Measurements from ENCODE around the gene BTBD1.
"Not testable (repeated sequence)": the region's sequence is repeated elsewhere in the genome, so short reads cannot be mapped to it uniquely, and the experiment has no call there.

BTBD1 gene

DNA sequence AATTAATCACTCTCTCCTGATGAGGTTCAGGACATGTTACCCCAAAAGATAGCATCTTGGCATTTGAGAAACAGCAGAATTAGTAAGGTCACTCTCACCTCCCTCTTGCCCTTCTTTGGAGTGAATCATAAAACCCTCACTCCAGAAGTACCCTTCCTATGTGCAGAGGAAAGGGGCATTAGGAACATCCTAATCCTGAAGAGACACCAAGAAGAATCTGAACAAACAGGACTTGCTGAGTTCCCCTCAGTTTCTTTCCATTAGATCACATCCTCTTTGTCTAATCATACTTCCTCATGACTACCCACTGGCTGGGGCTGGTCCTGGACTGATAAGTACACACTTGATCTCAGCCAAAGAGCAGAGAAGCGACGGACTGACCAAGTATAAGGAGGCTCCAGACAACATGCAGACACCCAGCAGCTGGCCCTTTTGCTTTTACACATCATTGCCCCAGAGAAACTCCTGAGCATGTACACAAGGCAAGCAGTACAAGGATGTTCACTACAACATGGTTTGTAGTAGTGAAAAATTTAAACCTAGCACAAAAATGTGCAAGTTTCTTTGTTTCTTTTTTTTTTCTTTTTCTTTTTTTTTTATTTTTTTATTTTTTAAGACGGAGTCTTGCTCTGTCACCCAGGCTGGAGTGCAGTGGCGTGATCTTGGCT lies 25.4 kb upstream of the BTBD1 start:
- DNase-seq: no peak

DNA sequence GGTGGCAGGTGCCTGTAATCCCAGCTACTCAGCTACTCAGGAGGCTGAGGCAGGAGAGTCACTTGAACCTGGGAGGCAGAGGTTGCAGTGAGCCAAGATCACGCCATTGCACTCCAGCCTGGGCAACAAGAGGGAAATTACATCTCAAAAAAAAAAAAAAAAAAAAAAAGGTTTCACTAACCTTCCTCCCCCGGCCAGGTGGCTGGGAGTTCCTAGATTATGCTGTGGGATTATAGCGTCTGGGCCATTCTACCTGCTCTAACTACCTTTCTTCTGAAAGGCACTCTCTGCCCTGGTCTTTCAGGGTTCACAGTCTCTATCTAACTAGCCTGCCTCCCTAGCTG lies 24.9 kb upstream of the BTBD1 start:
- DNase-seq: not testable (repeated sequence)

DNA sequence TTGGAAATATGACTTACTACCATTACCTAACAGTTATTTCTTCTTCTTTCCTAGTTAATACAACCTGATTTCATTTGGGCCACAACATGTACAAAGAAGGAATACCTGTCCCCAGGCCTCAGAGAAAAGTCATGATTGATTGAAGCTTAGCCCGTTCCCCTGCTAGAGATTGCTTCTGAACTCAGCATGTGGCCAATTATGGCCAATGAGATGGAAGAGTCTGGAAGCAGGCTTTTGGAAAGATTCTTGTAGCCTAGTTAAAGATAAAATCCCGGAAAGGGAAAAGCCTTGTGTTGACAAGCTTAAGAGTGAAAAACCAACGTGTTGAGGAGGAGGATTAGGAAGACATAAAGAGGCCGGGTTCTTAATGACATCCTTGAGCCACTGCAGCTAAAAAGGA lies 23.4 kb upstream of the BTBD1 start:
- no peak for DNase-seq

DNA sequence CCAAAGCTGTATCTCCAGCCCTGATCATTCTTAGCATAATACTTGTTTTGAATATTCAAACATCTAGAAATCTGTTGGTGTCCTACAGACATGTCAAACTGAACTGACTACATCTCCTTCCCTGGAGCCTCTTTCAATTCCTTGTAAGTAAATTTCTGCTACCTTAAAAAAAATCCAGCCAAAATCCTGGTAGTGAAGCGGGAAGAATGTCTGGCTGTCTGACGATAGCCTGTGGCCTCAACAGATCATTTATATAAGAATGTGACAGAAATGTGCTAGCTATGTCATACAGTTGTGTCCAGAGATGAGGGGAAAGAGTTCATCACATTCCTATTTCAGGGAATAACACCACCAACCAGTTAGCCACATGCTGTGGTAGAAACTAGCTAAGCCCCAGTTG lies 21.8 kb upstream of the BTBD1 start:
- DNase-seq: no peak

DNA sequence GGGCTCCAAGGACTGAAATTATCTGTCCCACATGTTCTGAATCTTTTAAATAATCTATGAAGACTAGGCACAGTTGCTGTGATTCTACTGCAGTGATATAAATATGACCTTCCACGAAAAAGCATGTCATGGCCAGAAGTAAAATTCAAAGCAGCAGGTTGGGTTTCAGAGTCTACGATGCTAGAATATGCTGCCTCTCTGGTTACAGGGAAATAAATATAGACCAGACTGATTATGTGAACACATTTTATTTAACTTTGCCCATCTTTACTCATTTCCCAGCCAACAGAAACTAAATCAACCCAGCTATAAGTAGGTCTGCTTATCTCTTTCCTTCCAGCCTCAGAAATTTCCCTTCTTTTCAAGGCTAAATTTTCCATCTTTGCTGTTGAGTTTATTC lies 20.5 kb upstream of the BTBD1 start:
- DNase-seq: no peak

DNA sequence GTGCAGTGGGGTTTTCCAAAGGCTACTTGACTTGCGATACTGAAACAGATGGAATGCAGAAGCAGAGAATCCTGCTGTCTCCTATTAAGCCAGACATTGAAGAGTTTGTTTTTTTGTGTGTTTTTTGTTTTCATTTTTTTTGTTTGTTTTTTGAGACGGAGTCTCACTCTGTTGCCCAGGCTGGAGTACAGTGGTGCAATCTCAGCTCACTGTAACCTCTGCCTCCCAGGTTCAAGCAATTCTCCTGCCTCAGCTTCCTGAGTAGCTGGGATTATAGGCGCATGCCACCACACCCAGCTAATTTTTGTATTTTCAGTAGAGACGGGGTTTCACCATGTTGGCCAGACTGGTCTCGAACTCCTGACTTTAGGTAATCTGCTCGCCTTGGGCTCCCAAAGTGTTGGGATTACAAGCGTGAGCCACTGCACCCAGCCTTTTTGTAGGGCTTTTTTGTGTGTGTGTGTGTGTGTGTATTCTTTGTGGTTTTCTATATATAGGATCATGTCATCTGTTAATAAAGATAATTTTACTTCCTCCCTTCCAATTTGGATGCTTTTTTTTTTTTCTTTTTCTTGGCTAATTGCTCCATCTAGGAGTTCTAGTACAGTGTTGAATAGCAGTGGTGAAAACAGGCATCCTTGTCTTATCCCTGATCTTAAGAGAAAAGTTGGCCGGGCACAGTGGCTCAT lies 19.0 kb upstream of the BTBD1 start:
- DNase-seq: not testable (repeated sequence)

DNA sequence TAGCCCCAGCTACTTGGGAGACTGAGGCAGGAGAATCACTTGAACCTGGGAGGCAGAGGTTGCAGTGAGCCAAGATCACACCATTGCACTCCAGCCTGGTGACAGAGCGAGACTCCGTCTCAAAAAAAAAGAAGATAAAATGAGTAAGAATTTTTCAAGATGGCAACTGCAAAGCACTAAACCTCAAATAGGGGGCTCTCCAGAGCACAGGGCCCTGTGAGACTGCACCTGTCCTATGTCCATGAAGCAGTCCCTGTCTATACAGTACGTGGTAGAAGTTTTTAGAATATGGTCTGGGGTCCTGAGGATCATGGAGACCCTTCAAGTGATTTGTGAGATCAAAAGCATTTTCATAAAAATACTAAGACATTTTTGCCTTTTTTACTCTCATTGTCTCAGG lies 18.4 kb upstream of the BTBD1 start:
- not testable (repeated sequence) for DNase-seq

DNA sequence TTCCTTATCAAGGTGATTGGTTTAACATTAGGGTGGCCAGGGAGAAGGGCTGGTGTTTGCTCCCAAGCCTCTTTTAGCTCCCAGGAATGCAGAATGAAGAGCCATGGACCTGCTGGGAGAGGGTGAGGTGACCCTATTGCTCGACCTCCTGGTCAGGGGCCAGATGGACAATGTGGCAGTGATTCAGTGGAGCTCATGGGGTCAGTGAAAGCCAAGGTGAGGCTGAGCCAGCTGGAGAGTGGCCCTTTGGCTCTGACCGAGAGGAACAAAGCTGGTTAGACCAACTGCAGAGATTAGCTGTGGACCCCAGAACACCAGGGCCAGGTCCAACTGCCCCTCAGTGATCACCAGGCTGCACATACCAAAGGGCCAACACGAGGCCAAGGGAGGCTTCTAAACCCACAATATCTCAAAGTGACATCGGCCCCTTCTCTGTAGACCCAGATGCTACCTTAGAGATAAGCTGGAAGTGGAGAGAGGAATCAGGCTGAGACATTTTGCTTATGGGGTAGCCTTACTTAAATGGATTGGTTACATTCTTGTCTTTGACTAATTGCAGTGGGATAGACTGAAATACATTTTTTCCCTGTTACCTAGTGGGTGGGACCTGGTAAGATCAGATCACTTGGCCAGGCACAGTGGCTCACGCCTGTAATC lies 15.8 kb upstream of the BTBD1 start:
- no peak for DNase-seq

DNA sequence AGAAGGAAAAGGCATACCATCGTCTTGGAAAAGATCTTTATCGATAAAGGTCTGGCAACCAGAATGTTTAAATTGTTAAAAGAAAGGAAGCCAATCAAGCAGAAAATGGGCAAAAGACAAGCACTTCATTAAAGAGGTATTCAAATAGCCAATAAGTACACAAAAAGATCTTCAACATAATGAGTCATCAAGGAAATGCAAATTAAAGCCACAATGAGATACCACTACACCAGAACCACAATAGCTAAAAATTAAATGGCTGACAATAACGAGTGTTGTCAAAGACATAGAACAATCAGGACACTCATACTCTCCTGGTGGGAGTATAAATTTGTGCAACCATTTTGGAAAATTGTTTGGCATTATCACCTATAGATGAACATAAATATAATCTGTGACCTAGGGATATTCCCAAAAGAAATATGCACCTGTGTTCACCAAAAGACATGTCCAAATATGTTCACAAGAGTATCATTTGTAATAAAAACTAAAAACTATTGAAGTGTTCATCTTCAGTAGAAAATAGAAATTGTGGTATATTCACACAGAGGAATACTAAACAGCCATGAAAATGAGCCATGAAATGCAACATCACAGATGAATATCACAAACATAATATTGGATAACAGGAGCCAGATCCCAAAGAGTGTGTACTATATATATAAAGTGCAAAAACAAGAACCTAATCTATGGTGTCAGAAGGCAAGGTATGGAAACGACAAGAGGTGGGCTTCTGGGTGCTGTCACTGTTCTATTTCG lies 14.4 kb upstream of the BTBD1 start:
- no peak for DNase-seq

DNA sequence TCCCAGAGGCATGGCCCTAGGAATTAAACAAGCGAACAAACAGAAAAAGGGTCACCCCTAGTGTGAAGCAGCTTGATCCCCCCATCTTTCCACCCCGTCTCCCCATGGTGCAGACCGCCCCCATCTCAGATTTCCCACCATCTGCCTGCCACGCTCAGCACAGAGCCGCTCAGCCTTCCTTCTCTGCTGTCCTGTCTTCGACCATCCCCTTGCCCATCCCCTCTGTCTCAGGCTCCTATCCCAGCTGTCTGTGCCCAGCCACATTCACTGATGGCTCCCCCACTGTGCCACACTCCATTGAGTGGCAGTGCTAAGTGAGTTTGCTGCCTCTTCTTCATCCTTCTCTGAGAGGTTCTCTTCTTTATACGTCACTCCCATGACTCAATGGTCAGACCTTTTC lies 11.7 kb upstream of the BTBD1 start:
- no peak for DNase-seq

DNA sequence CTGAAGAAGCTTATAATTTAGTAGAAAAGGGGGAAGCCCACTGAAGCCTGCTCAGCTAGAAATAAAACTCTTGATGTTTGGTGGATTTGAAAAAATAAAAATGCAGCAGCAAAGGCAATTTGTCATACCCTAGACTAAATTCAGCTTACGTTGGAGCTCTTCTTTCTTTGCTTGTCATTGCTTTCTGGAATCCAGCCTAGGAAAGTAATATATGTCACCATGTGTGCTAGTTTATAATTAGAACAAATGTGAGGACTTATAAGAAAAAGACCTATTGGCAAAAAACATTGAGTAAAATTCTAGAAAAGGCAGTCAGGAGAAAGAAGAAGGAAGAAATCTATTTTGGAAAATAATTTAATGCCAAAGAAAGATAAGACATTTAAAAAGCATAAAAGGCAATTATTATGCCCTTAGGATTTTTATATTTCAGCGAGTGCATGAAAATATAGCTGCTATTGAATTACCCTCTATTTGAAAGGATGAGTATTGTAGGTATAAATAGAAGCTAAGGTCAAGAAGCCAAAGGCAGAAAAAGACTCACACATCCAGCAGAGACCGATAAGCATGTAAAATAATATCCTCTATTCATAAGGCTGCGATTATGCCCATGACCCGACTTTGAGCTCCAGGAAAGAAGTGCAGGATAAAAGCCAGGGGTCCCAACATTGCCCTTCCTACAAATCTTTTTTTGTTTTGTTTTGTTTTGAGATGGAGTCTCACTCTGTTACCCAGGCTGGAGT lies 10.6 kb upstream of the BTBD1 start:
- no peak for DNase-seq

DNA sequence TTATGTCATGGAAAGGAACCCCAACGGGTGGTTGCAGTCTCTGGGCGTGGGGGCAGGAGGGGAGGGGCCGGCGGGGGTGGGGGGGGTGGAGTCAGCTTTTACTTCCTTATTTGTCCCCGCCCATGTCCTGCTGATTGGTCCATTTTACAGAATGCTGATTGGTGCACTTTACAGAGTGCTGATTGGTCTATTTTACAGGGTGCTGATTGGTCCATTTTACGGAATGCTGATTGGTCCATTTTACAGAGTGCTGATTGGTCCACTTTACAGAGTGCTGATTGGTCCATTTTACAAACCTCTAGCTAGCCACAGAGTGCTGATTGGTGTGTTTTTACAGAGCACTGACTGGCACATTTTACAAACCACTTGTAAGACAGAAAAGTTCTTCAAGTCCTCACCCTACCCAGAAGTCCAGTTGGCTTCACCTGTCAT lies 2.2 kb upstream of the BTBD1 start:
- not testable (repeated sequence) for DNase-seq

DNA sequence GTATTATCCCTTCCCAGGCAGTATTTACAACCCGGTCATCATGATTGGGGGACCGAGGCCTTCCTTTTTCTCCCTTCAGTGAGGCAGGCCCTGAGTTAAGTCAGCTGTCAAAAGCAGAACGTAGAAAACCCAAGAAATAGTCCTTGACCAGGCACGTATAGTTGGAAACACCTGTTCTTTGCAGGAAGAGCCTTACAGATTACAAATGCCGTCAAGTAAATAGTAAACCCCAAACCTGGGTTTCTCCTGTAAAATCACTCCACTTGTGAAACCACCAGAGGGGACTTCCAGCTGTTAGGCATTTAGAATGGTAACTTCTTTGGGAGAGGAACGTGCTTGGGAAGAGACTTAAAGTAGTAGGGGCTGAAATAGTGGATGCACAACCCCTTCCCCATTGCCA lies 1.0 kb upstream of the BTBD1 start:
- DNase-seq: no peak

DNA sequence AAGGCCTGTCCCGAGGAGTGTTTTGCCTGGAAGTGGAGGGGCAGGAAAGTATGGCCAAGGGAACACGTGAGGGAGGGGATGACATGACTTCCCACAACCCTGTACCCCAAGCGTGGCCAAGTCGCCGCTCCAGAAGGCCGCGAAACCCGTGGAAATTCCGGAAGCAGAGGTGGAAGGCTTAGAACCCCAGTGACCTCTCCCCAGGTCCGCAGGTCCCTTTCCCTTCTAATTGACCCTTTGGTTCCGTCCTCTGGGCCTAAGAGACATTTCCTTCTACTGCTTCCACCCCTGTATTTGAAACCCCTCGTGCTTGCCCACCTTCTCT lies 548 bp upstream of the BTBD1 start:
- no peak for DNase-seq

DNA sequence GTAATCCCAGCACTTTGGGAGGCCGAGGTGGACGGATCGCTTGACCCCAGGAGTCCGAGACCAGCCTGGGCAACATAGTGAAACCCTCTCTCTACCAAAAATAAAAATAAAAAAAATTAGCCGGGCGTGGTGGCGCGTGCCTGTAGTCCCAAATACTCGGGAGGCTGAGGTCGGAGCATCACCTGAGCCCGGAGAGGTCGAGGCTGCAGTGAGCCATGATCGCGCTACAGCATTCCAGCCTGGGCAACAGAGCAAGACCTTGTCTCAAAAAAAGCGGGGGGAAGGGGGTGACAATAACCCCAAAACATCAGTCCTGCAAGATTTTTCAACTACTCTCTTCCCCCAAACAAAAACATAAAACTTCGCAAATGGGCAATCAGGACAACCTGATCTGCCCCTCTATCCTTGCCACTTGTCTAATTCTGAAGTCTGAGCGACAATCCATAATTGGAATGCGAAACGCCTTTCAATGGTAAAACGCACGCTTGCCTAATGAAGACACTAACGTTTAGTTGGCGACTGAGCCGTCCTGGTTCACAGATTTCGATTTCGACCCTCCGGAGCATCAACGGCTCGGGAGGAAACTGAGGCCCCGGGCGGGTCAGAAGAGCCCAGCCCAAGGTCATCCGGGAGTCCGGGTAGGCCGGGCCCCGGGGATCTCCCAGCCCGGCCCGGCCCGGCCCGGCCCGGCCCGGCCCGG lies 868 bp downstream of the BTBD1 start:
- no peak for DNase-seq

DNA sequence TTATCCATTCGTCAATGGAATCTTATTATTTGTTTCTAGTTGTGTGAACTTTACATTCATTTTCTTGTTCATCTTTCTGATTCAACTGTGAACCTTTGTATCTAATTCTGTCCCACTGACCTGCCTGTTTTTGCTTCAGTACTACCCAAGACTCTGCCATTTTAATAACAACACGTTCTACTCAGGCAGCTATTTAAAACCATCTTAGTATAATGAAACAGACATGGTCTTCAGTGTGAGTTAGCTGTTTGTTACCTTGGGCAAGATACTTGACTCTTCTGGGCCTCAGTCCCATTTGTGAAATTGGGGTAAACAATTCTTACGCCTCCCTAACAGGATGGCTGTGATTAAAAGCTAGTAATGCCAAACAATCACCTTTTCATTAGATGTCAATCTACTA lies 1.6 kb downstream of the BTBD1 start:
- DNase-seq: no peak

DNA sequence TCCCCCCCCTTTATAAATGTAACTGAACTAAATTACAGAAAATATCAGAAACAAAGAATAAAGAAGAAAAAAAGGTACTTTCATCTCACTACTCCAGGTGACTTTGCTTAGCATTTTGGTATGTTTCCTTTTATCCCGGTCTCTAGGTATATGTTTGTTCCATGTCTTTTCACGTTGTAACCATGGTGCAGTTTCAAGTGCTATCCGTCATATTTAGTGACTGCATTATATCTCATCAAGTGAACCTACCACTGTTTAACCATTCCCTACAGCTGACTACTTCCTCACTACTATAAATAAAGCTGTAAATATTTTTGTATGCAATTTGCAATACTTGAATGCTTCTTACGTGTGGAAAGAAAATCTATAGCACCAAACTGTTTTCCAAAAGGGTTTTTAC lies 2.2 kb downstream of the BTBD1 start:
- no peak for DNase-seq

DNA sequence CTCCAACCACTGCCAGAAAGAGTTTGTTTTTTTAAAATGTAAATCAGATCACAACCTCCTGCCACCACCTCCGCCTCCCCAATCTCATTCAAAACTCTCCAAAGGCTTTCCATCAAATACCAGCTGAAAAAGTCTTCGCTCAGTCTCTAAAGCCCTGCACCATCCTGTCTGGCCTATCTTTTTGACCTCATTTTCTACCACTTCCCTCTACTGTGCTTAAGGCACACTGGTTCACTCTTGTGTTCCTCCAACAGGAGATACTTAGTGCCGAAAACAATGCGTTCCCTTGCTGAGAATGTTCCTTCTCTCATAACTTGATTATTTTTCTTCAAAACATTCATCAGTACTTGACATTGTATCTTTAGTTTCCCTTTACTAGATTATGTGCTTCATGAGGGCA lies 3.5 kb downstream of the BTBD1 start:
- DNase-seq: no peak

DNA sequence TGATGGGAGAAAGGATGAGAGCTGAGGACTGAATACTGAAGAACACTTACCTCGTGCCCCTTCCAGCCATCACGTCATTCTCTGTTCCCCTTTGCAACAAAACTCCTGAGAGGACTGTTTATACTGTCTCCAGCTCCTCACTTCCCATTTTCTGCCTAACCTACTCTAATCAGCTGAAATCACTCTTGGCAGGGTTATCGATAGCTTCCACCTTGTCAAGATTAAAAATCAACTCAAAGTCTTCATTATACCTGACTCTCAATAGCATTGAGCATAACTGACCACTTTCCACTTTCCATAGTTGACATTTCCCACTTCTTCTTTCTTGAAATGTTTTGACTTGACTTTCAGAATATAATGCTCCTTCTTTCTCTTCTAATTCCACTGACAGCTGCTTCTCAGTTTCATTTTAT lies 4.3 kb downstream of the BTBD1 start:
- no peak for DNase-seq

DNA sequence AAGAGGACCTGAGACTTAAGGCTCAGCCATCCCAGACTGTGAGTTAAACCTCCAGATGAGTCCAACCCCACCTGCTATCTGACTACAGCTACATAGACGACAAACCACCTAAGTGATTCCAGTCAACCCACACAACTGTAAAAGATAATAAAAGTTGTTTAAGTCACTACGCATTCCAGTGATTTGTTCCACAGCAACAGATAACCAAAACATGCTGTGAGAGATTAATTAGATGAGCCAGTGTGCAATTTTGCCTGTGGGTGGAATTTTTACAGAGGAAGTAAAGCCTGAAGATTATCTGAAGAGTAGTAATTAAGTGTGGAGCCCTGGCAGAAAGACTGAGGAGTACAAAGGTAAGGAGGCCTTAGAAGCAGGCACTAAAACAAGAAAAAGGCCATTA lies 5.4 kb downstream of the BTBD1 start:
- DNase-seq: no peak

DNA sequence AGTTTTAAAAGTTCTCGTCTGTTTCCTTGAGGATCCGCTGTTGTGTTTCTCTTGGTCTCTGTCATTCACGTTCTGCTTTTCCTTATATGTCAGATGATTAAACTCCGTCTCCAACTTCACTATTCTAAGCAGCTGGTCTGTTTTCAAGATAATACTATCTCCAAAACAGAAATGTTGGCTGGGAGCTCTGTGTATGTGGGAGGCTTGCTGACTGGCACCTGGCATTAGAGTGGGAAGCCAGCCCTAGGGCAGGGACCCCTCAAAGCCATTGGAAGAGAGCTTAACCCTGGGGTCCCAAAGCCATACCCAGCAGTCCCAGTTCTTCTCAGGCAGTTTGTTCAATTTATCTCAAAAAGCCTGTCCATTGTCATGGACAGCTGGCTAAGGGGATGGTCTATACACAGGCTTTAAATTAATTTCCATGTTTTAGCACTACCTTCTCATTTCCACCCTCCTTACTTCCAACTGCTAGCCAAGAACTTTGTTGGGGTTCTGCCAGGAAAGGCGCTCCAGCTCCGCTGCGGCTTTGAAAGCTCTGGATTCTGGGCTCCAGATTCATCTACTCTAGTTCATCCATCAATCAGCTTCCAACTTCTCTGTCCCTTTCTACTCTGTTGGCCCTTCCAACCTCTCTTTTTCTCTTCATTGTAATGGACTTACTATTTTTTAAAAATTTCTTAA lies 9.2 kb downstream of the BTBD1 start:
- DNase-seq: no peak

DNA sequence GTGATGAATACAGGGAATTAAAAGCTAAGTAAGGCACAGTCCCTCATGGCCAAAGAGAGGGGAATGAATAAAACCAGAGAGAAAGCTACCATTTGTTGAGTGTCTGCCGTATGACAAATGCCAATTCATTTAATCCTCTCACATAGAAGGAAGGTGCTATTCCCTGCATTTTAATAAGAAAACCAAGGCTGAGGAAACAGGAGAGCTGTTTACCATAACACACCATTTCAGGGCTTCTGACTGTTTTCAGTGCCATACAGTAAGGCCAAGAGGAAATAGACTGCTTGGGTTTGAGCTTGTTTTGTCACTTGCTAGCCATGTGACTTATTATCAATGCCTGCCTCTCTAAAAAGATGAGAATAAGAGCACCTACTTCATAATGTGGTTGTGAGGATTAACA lies 10.1 kb downstream of the BTBD1 start:
- DNase-seq: no peak

Measured in NCI-H187 treated with DMSO at 0.1 percent for 48 hours (cell line).